ENCODE measurements around the gene RNU5B-1. TPM values are rescaled to one million over a fixed set of nuclear protein-coding genes. Genes with fewer than 3 reads are reported as not detected.
"Not testable (repeated sequence)": the region's sequence is repeated elsewhere in the genome, so short reads cannot be mapped to it uniquely, and the experiment has no call there.

The RNU5B-1 gene
- total and polyA plus RNA-seq, 10 donors = 24.2 to 62.3 (median 32.6) TPM; not detected in 6

GRCh38 chr15:65346856-65347598 is 42.5 kb downstream of the RNU5B-1 start:
- TF ChIP-seq, protein P1, sequence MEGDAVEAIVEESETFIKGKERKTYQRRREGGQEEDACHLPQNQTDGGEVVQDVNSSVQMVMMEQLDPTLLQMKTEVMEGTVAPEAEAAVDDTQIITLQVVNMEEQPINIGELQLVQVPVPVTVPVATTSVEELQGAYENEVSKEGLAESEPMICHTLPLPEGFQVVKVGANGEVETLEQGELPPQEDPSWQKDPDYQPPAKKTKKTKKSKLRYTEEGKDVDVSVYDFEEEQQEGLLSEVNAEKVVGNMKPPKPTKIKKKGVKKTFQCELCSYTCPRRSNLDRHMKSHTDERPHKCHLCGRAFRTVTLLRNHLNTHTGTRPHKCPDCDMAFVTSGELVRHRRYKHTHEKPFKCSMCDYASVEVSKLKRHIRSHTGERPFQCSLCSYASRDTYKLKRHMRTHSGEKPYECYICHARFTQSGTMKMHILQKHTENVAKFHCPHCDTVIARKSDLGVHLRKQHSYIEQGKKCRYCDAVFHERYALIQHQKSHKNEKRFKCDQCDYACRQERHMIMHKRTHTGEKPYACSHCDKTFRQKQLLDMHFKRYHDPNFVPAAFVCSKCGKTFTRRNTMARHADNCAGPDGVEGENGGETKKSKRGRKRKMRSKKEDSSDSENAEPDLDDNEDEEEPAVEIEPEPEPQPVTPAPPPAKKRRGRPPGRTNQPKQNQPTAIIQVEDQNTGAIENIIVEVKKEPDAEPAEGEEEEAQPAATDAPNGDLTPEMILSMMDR (IDR thresholded peaks at IDR 0.05 in 8 of 11, conservative IDR thresholded peaks at IDR 0.05 in 3 of 11) = no peak
- TF ChIP-seq POLR2AphosphoS5 (IDR thresholded peaks at IDR 0.05) (no peak), POLR2A (IDR thresholded peaks at IDR 0.05) (no peak)
- H3K27me3 ChIP-seq (replicated peaks in 1 of 7) = peaks cover 0 to 10% (median 0%) of the 10 kb centered on the region in 7 donors
- peaks cover 0 to 13% (median 9%) of the 10 kb centered on the region in 8 donors for H3K9me3 ChIP-seq
- H3K27ac ChIP-seq = no peak overlapping the region
- peak; percentile 15 for DNase-seq
- intact Hi-C loops (cut with DNase I; ENCODE audit: low total_unique reads) = no loop called here
- H3K4me3 ChIP-seq = no peak overlapping the region
- WGBS, 5 donors = 51 to 63% (median 58%) methylated on average over 6 of the region's 6 CpGs
- H3K36me3 ChIP-seq = no peaks in the 10 kb centered on the region
- H3K4me1 ChIP-seq = no peaks in the 10 kb centered on the region

- peaks cover 0 to 21% (median 16%) of the 10 kb centered on the region in 8 donors for H3K9me3 ChIP-seq
- DNase-seq = peak; percentile 17
- WGBS, 5 donors = 75 to 95% (median 86%) methylated on average over 8 of the region's 8 CpGs
- H3K27me3 ChIP-seq (replicated peaks in 1 of 7) = peaks cover 0 to 15% (median 0%) of the 10 kb centered on the region in 7 donors
- H3K4me3 ChIP-seq; intact Hi-C loops (cut with DNase I; ENCODE audit: low total_unique reads); H3K36me3 ChIP-seq; H3K4me1 ChIP-seq; H3K27ac ChIP-seq: not testable (repeated sequence)
Measured at GRCh38 chr15:65347756-65348155, 43.3 kb downstream of the RNU5B-1 start.

- Histone ChIP-seq H3K4me1 (no peaks in the 10 kb centered on the region), H3K9me3 (peaks cover 0 to 32% (median 17%) of the 10 kb centered on the region in 8 donors), H3K36me3 (no peaks in the 10 kb centered on the region), H3K4me3 (no peak overlapping the region), H3K27ac (no peak overlapping the region), H3K27me3 (replicated peaks in 1 of 7) (peaks cover 0 to 31% (median 3%) of the 10 kb centered on the region in 7 donors)
- WGBS, 5 donors = 67 to 86% (median 73%) methylated on average over 8 of the region's 8 CpGs
- intact Hi-C loops (cut with DNase I; ENCODE audit: low total_unique reads) = no loop called here
- no peak for DNase-seq
- no peak for TF ChIP-seq POLR2A (IDR thresholded peaks at IDR 0.05)
- no peak for TF ChIP-seq POLR2AphosphoS5 (IDR thresholded peaks at IDR 0.05)
- TF ChIP-seq, protein P1 (IDR thresholded peaks at IDR 0.05 in 8 of 11, conservative IDR thresholded peaks at IDR 0.05 in 3 of 11) = no peak
Measured at GRCh38 chr15:65349338-65349737, 44.9 kb downstream of the RNU5B-1 start.

DNA sequence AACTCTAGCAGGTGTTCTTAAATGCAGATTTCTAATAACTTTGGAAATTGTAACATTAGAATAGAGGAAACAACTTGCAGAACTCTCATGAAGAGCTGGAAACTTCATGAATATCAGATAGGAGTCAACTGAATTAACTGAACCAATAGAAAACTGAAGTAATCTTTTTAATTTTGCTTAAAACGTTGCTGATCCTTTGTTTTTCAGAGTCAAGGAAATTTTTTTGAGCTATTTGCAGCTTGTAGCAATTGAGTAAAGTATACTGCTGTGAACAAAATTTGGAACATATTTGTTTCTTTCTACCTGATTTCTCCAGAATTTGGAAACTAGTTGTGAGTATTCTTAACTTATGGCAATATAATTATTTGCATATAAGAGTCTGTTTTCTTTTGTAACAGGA is 47.5 kb downstream of the RNU5B-1 start:
- H3K27ac ChIP-seq; H3K4me3 ChIP-seq; H3K36me3 ChIP-seq; DNase-seq; intact Hi-C loops (cut with DNase I; ENCODE audit: low total_unique reads): not testable (repeated sequence)
- H3K27me3 ChIP-seq (replicated peaks in 1 of 7) = peaks cover 0 to 53% (median 22%) of the 10 kb centered on the region in 7 donors
- WGBS, 5 donors = 47 to 63% (median 54%) methylated on average over 1 of the region's 1 CpG
- H3K9me3 ChIP-seq = peaks cover 0 to 32% (median 17%) of the 10 kb centered on the region in 8 donors
- H3K4me1 ChIP-seq = peaks cover 0 to 14% (median 8%) of the 10 kb centered on the region in 6 donors

Small RNA genes within 50 kb of the gene (small RNA-seq; reads per million reads assigned to genes)
- gene RNU5A-1 (29,617 to 57,194 (median 36,858) reads per million in 4 donors), gene RNU5B-1 (2,790 to 4,604 (median 3,435) reads per million in 4 donors), gene SNORA24B (0 to 0.15 (median 0) reads per million in 4 donors)

Other genes with a start within 250 kb of the RNU5B-1 start
- 10 to 100 TPM in 2 of 7 donors, 1 to 10 TPM in 5; 8.3 to 38.5 (median 9.4) TPM for gene RASL12, start 236.7 kb upstream of the RNU5B-1 start, total RNA-seq
- gene RASL12, start 236.7 kb upstream of the RNU5B-1 start, polyA plus RNA-seq = 1 to 10 TPM; 2.7 to 6.5 (median 6.1) TPM
- gene KBTBD13, start 227.9 kb upstream of the RNU5B-1 start, total RNA-seq = not detected
- gene KBTBD13, start 227.9 kb upstream of the RNU5B-1 start, polyA plus RNA-seq = not detected
- 10 to 100 TPM in 3 of 7 donors, 1 to 10 TPM in 4; 4.8 to 11.2 (median 7.9) TPM for gene UBAP1L, start 189.5 kb upstream of the RNU5B-1 start, total RNA-seq
- gene UBAP1L, start 189.5 kb upstream of the RNU5B-1 start, polyA plus RNA-seq = 1 to 10 TPM; 2.5 to 8.4 (median 6.0) TPM
- 10 to 100 TPM; 21.3 to 27.3 (median 25.1) TPM for gene PDCD7, start 170.9 kb upstream of the RNU5B-1 start, total RNA-seq
- 10 to 100 TPM in 2 of 3 donors, 1 to 10 TPM in 1; 9.8 to 16.1 (median 13.0) TPM for gene PDCD7, start 170.9 kb upstream of the RNU5B-1 start, polyA plus RNA-seq
- gene CLPX, start 119.3 kb upstream of the RNU5B-1 start, total RNA-seq = 10 to 100 TPM; 42.2 to 58.3 (median 52.5) TPM
- gene CLPX, start 119.3 kb upstream of the RNU5B-1 start, polyA plus RNA-seq = 10 to 100 TPM in 2 of 3 donors, 1 to 10 TPM in 1; 9.5 to 13.8 (median 11.5) TPM
- under 1 TPM; 0.19 to 0.85 (median 0.34) TPM for gene CILP, start 93.2 kb upstream of the RNU5B-1 start, total RNA-seq
- 1 to 10 TPM in 1 of 3 donors, under 1 TPM in 2; 0.41 to 3.1 (median 0.45) TPM for gene CILP, start 93.2 kb upstream of the RNU5B-1 start, polyA plus RNA-seq
- 10 to 100 TPM in 4 of 7 donors, 1 to 10 TPM in 3; 8.7 to 11.3 (median 10.2) TPM for gene PARP16, start 17.8 kb upstream of the RNU5B-1 start, total RNA-seq
- 1 to 10 TPM; 6.4 to 7.9 (median 6.7) TPM for gene PARP16, start 17.8 kb upstream of the RNU5B-1 start, polyA plus RNA-seq
- gene RNU5A-1, start 8.6 kb upstream of the RNU5B-1 start, total RNA-seq = not detected
- gene RNU5A-1, start 8.6 kb upstream of the RNU5B-1 start, polyA plus RNA-seq = not detected
- under 1 TPM in 1 of 7 donors, not detected in 6; 0.34 TPM for gene IGDCC3, start 73.3 kb downstream of the RNU5B-1 start, total RNA-seq
- under 1 TPM in 2 of 3 donors, not detected in 1; 0.03 TPM for gene IGDCC3, start 73.3 kb downstream of the RNU5B-1 start, polyA plus RNA-seq
- gene IGDCC4, start 118.3 kb downstream of the RNU5B-1 start, total RNA-seq = 1 to 10 TPM in 2 of 7 donors, under 1 TPM in 5; 0.13 to 2.8 (median 0.75) TPM
- gene IGDCC4, start 118.3 kb downstream of the RNU5B-1 start, polyA plus RNA-seq = 1 to 10 TPM in 2 of 3 donors, under 1 TPM in 1; 0.58 to 1.2 (median 1.0) TPM
- gene DPP8, start 213.0 kb downstream of the RNU5B-1 start, total RNA-seq = 10 to 100 TPM; 40.1 to 74.6 (median 55.9) TPM
- gene DPP8, start 213.0 kb downstream of the RNU5B-1 start, polyA plus RNA-seq = 10 to 100 TPM in 1 of 3 donors, 1 to 10 TPM in 2; 6.0 to 12.8 (median 6.8) TPM
- 10 to 100 TPM; 23.0 to 47.4 (median 29.5) TPM for gene HACD3, start 225.8 kb downstream of the RNU5B-1 start, total RNA-seq
- gene HACD3, start 225.8 kb downstream of the RNU5B-1 start, polyA plus RNA-seq = 10 to 100 TPM in 1 of 3 donors, 1 to 10 TPM in 2; 5.5 to 13.2 (median 10.0) TPM

Measured in spleen (tissue), 11 donors.